DOHH2 (cell line): ENCODE measurements around the gene HPSE2.

Experiments used
- H3F3A ChIP-seq: fragments of 200-600 bp; sonication (generic), shearing (Covaris generic); 2 replicates; pipeline ENCODE4 v1.6.0; 2016; ENCODE audit warnings: antibody characterized with exemption, mild to moderate bottlenecking; ENCODE audit not compliant: control insufficient read depth, insufficient read depth
- H3K27ac ChIP-seq: fragments of 200-600 bp; sonication (generic); 2 replicates; pipeline ENCODE4 v1.5.1; 2014; ENCODE audit warnings: low read depth, mild to moderate bottlenecking, low read length, moderate library complexity
- H3K27me3 ChIP-seq: fragments of 200-600 bp; sonication (generic); 2 replicates; pipeline ENCODE4 v1.6.1; 2014; ENCODE audit warnings: mild to moderate bottlenecking, low read length, mixed read lengths; ENCODE audit not compliant: control insufficient read depth
- H3K36me3 ChIP-seq: fragments of 200-600 bp; sonication (generic); 2 replicates; pipeline ENCODE4 v1.6.1; 2014; ENCODE audit warnings: mild to moderate bottlenecking, low read length, moderate library complexity, mixed read lengths; ENCODE audit not compliant: control insufficient read depth
- H3K4me1 ChIP-seq: fragments of 200-600 bp; sonication (generic); 2 replicates; pipeline ENCODE4 v1.6.1; 2014; ENCODE audit warnings: mild to moderate bottlenecking, low read length, mixed read lengths; ENCODE audit not compliant: control insufficient read depth
- H3K4me2 ChIP-seq: fragments of 200-600 bp; sonication (generic); 2 replicates; pipeline ENCODE4 v1.6.0; 2014; ENCODE audit warnings: mild to moderate bottlenecking, low read length, moderate library complexity
- H3K4me3 ChIP-seq: fragments of 200-600 bp; sonication (generic); 2 replicates; pipeline ENCODE4 v1.5.1; 2014; ENCODE audit warnings: mild to moderate bottlenecking, low read length, mixed read lengths
- H3K79me2 ChIP-seq: fragments of 200-600 bp; sonication (generic); 2 replicates; pipeline ENCODE4 v1.6.1; 2014; ENCODE audit warnings: mild to moderate bottlenecking, low read length, mixed read lengths; ENCODE audit not compliant: control insufficient read depth
- H3K9me2 ChIP-seq: fragments of 200-600 bp; sonication (generic); replicated peaks from 2 replicates; pipeline ENCODE4 v1.6.1; 2014; ENCODE audit warnings: mild to moderate bottlenecking, low read length, mixed read lengths; ENCODE audit not compliant: control insufficient read depth
- H3K9me3 ChIP-seq: fragments of 200-600 bp; sonication (generic); 2 replicates; pipeline ENCODE4 v1.6.1; 2014; ENCODE audit warnings: antibody characterized with exemption, low read length, mixed read lengths; ENCODE audit not compliant: control insufficient read depth, insufficient read depth
- H4K20me1 ChIP-seq: fragments of 200-600 bp; sonication (generic); 2 replicates; pipeline ENCODE4 v1.6.0; 2014; ENCODE audit warnings: low read depth, mild to moderate bottlenecking, antibody characterized with exemption, low read length, moderate library complexity; ENCODE audit not compliant: control insufficient read depth, insufficient read depth
- EZH2phosphoT487 ChIP-seq: fragments of 200-600 bp; sonication (generic); IDR thresholded peaks from 2 replicates; pipeline ENCODE4 v1.6.1; 2017; ENCODE audit warnings: borderline replicate concordance, mild to moderate bottlenecking, antibody characterized with exemption, low read length, moderate library complexity, mixed read lengths
- TF ChIP-seq, protein P1 (sequence below): fragments of 200-600 bp; sonication (generic); IDR thresholded peaks from one replicate; pipeline ENCODE4 v1.5.1; 2014; ENCODE audit warnings: antibody characterized with exemption, mild to moderate bottlenecking, low read depth, low read length; ENCODE audit not compliant: poor library complexity, severe bottlenecking

Gene HPSE2

DNA sequence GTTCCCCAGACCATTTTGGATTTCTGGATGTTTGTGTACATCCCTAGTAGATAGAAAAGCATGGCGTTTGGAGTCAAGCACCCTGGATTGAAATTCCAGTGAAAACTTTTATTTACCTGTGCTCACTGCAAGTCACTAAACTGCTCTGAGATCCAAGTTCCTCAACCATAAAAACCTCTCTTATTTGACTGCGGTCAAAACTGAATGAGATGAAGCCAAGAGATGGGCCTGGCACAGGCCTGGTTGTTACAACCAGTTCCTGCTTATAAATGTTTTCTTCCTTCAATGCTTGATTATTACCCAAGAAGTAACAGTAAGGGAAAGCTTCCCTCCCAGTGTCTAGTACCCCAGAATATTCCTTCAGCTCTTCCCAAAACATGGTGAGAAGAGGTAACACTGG, 718.0 kb downstream of the HPSE2 start:
- Histone ChIP-seq H3K4me3 (no peak overlapping the region), H3K36me3 (no peaks in the 10 kb centered on the region), H3K4me1 (no peaks in the 10 kb centered on the region), H4K20me1 (no peaks in the 10 kb centered on the region), H3F3A (no peaks in the 10 kb centered on the region), H3K4me2 (no peak overlapping the region), H3K9me3 (no peaks in the 10 kb centered on the region), H3K9me2 (no peaks in the 10 kb centered on the region), H3K27me3 (peaks cover 14% of the 10 kb centered on the region), H3K79me2 (no peaks in the 10 kb centered on the region), H3K27ac (no peak overlapping the region)
- TF ChIP-seq EZH2phosphoT487, result no peak
- TF ChIP-seq, protein P1, sequence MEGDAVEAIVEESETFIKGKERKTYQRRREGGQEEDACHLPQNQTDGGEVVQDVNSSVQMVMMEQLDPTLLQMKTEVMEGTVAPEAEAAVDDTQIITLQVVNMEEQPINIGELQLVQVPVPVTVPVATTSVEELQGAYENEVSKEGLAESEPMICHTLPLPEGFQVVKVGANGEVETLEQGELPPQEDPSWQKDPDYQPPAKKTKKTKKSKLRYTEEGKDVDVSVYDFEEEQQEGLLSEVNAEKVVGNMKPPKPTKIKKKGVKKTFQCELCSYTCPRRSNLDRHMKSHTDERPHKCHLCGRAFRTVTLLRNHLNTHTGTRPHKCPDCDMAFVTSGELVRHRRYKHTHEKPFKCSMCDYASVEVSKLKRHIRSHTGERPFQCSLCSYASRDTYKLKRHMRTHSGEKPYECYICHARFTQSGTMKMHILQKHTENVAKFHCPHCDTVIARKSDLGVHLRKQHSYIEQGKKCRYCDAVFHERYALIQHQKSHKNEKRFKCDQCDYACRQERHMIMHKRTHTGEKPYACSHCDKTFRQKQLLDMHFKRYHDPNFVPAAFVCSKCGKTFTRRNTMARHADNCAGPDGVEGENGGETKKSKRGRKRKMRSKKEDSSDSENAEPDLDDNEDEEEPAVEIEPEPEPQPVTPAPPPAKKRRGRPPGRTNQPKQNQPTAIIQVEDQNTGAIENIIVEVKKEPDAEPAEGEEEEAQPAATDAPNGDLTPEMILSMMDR, result no peak

DNA sequence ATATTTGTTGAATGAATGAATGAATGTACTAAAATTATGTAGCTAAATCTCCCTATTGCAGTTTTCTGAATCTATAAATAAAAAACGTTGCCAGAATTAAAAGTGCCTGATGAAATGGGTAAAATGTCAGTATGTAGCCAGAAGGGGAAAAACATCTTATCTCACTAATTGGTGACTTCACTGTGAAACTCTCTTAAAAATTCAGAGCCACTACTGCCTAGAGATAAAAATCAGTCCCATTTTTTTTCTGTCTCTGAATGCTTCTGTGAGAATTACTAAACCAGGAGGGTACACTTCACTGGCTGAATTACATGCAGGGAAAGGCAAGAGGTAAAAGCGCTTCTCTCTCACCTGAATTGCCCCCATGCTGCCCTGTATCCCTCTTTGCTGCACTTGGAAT, 719.3 kb downstream of the HPSE2 start:
- Histone ChIP-seq H3K79me2 (no peaks in the 10 kb centered on the region), H3K36me3 (no peaks in the 10 kb centered on the region), H3F3A (no peaks in the 10 kb centered on the region), H3K9me3 (no peaks in the 10 kb centered on the region), H3K4me1 (no peaks in the 10 kb centered on the region), H3K4me2 (no peak overlapping the region), H3K4me3 (no peak overlapping the region), H4K20me1 (no peaks in the 10 kb centered on the region), H3K27me3 (peaks cover 14% of the 10 kb centered on the region), H3K9me2 (no peaks in the 10 kb centered on the region), H3K27ac (no peak overlapping the region)
- TF ChIP-seq, protein P1, result no peak
- no peak for TF ChIP-seq EZH2phosphoT487

DNA sequence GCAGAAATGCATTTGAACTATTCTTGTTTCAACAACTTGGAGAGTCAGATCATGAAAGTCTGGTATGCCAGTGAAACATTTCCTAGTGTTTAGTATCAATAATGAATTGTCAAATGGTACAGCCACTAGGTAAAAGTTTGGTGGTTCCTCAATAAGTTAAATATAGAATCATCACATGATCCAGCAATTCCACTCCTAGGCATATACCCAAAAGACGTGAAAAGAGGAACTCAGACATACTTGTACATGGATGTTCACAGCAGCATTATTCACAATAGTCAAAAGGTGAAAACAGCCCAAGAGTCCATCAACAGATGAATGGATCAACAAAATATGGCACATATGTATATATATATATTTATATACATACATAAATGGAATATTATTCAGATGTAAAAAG, 721.9 kb downstream of the HPSE2 start:
- peaks cover 16% of the 10 kb centered on the region for H3K27me3 ChIP-seq
- TF ChIP-seq, protein P1, result no peak
- no peak for TF ChIP-seq EZH2phosphoT487
- H3F3A ChIP-seq, result no peaks in the 10 kb centered on the region
- H3K4me3 ChIP-seq, result no peak overlapping the region
- no peaks in the 10 kb centered on the region for H3K36me3 ChIP-seq
- H3K4me1 ChIP-seq, result no peaks in the 10 kb centered on the region
- no peaks in the 10 kb centered on the region for H3K79me2 ChIP-seq
- no peaks in the 10 kb centered on the region for H4K20me1 ChIP-seq
- no peaks in the 10 kb centered on the region for H3K9me3 ChIP-seq
- no peak overlapping the region for H3K27ac ChIP-seq
- no peaks in the 10 kb centered on the region for H3K9me2 ChIP-seq
- H3K4me2 ChIP-seq, result no peak overlapping the region

DNA sequence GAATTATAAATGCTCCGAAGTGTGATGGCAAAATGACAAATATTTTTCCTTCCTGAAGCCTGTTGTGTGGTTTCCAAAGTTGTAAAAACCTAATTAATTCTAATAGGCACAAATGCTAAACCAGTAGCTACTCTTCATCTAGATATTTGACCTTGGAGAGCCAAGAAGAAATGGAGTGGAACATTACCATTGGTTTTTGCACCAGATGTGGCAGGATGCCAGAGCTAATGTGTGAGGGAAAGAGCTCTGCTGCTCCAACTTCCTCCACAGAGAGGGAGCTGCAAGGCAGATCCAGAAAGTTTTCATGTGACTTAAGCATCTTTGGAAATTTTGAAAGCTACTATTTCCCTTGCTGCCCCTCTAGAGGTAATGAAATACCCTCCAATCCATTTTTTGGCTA, 723.8 kb downstream of the HPSE2 start:
- H3K27ac ChIP-seq, result no peak overlapping the region
- no peaks in the 10 kb centered on the region for H3K9me3 ChIP-seq
- no peaks in the 10 kb centered on the region for H3K79me2 ChIP-seq
- no peak overlapping the region for H3K4me3 ChIP-seq
- H3K4me1 ChIP-seq, result no peaks in the 10 kb centered on the region
- TF ChIP-seq EZH2phosphoT487, result no peak
- TF ChIP-seq, protein P1, result no peak
- H3K27me3 ChIP-seq, result peaks cover 13% of the 10 kb centered on the region; the same call in 1 of the 2 replicates
- H4K20me1 ChIP-seq, result no peaks in the 10 kb centered on the region
- H3K36me3 ChIP-seq, result no peaks in the 10 kb centered on the region
- H3K4me2 ChIP-seq, result no peak overlapping the region
- no peaks in the 10 kb centered on the region for H3F3A ChIP-seq
- H3K9me2 ChIP-seq, result no peaks in the 10 kb centered on the region
